Stimulated activated CD8-positive, alpha-beta memory T cell treated with anti-CD3 and anti-CD28 coated beads, Interleukin-4, amount 100 ng/mL, for 24 hours (primary cell): ENCODE data around the gene IZUMO1R.
"Not testable (repeated sequence)": the region's sequence is repeated elsewhere in the genome, so short reads cannot be mapped to it uniquely, and the experiment has no call there.

Experiments
- DNase-seq: peaks from one replicate; pipeline ENCODE4 v3.0.0-alpha.2; 2020; ENCODE audit warnings: low read depth

Gene IZUMO1R

DNA sequence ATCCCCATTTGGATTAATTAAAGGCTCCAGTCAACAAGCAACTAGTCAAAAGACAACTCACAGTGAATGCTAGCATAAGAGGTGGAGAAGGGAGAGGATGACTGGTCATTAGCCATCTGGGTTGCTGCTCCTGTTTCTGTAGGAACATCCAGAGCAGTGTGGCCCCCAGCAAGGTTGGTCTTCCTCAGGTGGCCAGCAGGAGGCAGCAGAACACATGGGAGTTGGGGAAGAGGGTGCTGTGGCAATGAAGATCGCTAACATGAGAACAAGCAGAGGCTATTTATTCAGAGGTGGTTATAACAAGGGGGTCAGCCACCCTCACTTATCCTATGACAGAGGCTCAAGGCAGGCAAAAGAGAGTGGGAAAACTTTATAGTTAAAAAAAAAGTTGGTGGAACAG lies 21.3 kb downstream of the IZUMO1R start:
- peak; percentile 23 for DNase-seq

DNA sequence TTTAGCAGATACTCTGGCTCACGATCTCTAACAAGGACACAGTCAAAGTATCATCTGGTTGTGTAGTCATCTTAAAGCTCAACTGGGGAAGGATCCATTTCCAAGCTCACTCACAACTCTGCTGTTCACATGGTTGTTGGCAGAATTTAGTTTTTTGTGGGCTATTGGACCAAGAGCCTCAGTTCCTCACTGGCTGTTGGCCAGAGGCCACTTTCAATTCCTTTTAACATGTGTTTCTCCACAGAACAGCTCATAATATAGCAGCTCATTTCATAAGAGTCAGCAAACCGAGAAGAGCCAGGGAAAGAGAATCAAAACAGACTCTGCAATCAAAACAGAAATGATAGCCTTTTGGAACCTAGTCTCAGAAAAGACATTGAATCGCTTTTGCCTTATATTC lies 22.6 kb downstream of the IZUMO1R start:
- no peak for DNase-seq

DNA sequence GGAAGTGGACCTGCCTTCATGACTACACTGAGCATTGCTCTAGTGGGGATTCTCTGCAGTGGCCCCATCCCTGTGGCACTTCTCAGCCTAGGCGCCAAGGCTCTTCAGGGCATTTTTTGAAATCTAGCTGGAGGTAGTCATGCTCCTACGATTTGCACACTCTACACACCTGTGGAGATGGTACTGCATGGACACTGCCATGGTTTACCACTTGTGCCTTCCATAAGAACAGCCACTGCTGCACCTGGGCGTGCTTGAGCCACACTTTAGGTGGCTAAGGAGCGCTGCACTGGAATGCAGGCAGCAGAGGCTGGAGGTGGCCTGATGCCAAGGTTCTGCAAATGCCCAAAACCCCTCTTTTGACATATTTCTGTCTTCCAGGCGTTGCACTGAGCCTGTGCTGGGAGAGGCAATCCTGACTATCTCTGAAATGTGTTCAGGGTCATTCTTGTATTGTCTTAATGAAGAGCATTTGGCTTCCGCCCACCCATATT lies 24.3 kb downstream of the IZUMO1R start:
- DNase-seq: no peak

DNA sequence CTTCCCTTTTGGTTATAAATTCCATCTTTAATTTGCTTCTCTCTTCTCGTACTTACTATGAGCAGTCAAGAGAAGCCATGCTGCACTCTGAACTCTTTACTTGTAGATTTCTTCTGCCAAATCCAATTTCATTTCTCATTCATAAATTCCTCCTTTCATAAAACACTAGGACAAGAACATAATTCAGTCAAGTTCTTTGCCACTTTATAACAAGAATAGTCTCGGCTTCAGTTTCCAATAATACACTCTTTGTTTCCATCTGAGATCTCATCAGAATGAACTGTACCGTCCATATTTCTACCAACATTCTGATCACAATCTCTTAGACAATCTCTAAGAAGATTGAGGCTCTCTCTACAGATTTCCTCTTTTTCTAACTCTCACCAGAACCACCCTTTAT lies 25.1 kb downstream of the IZUMO1R start:
- DNase-seq: no peak

DNA sequence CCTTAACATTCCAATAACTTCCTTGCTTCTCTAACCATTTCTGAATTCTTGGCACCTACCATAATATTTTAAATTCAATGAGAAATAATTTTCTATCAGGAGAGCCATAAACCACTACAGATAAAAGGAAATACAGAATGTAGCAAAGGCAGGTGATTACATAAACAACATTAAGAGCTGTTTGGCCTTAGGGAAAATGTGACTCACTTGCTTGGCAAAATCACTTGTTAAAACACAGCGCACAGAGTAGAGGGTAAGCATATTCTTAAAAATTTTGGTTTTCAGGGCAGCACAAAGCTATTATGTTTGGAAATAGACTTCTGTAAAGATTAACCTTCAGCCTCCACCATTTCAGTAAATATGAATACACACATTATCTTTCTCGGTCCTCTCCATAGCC lies 26.4 kb downstream of the IZUMO1R start:
- DNase-seq: no peak

DNA sequence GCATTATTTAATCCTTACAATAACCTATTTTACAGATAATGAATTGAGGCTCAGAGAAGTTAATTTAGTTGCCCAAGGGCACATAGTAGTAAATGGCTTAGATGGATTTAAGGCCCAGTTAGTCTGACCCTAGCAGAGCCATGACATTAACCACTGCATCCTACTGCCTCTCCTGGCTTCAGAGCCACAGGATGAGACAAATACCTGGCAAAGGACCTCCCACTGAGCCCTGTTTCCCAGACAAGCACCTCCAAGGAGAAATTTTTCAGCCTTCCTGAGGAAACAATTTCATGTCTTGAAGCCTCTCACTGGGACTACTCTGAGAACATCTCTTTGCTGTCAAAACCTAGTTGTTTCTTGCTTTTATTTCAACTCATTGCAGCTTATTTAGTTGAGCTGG lies 28.4 kb downstream of the IZUMO1R start:
- no peak for DNase-seq

DNA sequence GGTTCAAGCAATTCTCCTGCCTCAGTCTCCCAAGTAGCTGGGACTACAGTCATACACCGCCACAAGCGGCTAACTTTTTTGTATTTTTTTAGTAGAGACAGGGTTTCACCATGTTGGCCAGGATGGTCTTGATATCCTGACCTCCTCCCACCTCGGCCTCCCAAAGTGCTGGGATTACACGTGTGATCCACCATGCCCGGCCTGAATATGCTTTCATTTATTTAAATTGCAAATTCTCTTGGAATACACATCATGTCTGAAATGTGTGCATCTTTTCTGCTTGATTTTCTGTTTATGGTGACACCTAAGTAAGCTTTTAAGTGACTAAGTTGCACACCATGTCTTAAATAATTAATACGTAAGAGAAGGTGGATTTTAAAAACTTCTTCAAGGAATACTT lies 31.7 kb downstream of the IZUMO1R start:
- DNase-seq: no peak

DNA sequence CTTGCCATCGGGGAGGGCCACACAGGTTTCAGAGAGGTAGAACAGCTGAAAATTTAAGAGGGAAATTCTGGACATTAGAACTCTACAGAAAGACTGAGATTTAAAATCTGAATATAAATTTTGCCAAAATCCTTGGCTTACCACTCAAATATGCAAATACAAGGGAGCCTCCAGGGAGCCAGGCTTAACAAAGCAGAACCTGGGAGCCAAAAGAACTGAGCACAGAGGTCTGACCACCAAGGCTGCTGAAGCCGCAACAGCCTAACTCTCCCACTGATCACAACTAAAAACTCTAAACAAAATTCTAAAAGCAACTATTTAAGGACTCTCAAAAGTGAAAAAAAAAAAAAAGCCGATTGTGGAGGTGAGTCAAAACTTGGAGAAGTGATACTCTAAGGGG lies 34.3 kb downstream of the IZUMO1R start:
- DNase-seq: no peak

DNA sequence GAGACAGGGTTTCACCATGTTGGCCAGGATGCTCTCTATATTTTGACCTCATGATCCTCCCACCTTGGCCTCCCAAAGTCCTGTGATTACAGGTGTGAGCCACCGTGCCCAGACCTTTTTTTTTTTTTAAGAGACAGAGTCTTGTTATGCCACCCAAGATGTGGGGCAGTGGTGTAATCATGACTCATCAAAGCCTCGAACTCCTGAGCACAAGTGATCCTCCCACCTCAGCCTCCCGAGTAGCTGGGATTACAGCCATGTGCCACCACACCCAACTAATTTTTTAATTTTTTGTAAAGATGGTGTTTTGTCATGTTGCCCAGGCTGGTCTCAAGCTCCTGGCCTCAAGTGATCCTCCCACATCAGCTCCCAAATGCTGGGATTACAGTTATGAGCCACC lies 37.9 kb downstream of the IZUMO1R start:
- DNase-seq: no peak

DNA sequence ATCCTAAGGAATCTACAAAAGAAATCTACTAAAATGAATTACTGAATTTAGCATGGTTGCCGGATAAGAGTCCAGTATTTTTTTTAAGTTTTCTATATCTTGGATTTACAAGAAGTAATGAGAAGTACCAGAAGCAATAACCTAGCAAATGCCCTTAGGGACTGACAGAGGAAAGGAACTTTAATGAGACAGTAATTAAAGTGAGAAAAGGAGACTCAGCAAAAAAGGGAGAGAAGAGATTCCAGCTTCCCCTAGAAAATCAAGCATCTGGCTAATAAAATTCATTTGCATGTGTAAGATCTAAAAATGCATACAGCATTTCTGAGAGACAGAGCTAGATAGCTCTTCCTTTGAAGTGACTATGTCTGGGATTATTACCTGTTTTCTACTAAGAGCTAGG lies 39.1 kb downstream of the IZUMO1R start:
- DNase-seq: no peak

DNA sequence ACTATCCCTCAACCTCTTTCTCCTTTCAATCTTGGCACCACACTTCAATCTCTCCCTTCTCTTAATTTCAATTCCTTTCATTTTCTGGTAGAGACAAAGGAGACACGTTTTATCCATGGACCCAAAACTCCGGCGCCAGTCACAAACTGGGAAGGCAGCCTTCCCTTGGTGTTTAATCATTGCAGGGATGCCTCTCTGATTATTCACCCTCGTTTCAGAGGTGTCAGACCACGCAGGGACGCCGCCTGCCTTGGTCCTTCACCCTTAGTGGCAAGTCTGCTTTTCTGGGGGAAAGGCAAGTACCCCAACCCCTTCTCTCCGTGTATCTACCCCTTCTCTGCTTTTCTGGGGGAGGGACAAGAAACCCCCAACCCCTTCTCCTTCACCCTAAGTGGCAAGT lies 41.9 kb downstream of the IZUMO1R start:
- not testable (repeated sequence) for DNase-seq

DNA sequence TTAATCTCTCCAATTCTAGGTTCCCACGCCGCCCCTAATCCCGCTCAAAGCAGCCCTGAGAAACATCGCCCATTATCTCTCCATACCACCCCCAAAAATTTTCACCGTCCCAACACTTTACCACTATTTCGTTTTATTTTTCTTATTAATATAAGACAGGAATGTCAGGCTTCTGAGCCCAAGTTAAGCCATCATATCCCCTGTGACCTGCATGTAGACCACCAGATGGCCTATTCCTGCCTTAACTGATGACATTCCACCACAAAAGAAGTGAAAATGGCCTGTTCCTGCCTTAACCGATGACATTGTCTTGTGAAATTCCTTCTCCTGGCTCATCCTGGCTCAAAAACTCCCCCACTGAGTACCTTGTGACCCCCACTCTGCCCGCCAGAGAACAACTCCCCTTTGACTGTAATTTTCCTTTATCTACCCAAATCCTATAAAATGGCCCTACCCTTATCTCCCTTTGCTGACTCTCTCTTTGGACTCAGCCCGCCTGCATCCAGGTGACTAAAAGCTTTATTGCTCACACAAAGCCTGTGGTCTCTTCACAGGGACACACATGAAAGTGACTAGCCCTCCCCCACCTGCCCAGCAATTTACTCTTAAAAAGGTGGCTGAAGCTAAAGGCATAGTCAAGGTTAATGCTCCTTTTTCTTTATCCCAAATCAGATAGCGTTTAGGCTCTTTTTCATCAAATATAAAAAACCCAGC lies 46.6 kb downstream of the IZUMO1R start:
- DNase-seq: not testable (repeated sequence)
